ENCODE results near the gene SFTPB.

- TF ChIP-seq CTCF (IDR thresholded peaks at IDR 0.05; ENCODE audit: poor library complexity) (no peak), EZH2 (IDR thresholded peaks at IDR 0.05; ENCODE audit: borderline replicate concordance) (no peak)
These were observed 37.0 kb upstream of the SFTPB start for GRCh38 chr2:85704800-85705679.
